PFSK-1 (cell line): ENCODE data around the gene KDM7A.

ENCODE experiments used
- POLR2AphosphoS5 ChIP-seq: IDR thresholded peaks from 2 replicates; pipeline ENCODE4 v1.6.1; 2012; ENCODE audit warnings: low read depth, mild to moderate bottlenecking, control low read depth, low read length, moderate library complexity
- TAF1 ChIP-seq: IDR thresholded peaks from 2 replicates; pipeline ENCODE4 v1.6.1; 2012; ENCODE audit warnings: low read length, control low read depth, borderline replicate concordance; ENCODE audit not compliant: insufficient read depth
- TF ChIP-seq, protein P1 (sequence below), 2 experiments: IDR thresholded peaks; 2 replicates each; pipeline versions ENCODE4 v1.6.1 to v1.8.0; 2011 to 2012; ENCODE audit warnings: low read depth in 2 of 2, low read length in 2 of 2, control low read depth in 1 of 2, inconsistent platforms in 1 of 2, mild to moderate bottlenecking in 1 of 2, moderate library complexity in 1 of 2; ENCODE audit not compliant: insufficient read depth in 1 of 2

DNA sequence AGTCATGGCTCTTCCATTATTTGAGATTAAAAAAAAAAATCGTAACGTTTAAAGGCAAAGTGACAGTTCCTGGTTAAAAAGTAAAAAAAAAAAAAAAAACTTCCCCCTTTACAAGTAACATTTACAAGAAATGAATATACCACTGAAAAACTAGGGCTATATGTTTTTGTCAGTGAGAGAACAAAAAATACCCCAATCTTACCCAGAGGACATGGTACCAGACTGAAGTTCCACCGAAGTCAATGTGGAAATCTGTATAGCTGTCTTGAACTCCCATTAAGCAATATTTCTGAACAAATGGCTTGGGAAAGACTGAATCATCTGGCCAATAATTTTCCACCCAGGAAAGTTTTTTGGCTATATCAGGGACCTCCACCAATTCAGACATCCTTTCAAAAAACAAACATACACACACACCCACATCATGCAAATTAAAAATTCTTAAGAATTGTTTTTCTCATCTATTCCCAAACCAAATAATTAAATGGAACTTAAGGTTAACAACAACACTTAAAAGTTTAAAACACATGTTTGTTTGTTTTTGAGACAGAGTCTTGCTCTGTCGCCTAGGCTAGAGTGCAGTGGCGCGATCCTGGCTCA lies 50.2 kb downstream of the KDM7A start:
- TF ChIP-seq, protein P1, sequence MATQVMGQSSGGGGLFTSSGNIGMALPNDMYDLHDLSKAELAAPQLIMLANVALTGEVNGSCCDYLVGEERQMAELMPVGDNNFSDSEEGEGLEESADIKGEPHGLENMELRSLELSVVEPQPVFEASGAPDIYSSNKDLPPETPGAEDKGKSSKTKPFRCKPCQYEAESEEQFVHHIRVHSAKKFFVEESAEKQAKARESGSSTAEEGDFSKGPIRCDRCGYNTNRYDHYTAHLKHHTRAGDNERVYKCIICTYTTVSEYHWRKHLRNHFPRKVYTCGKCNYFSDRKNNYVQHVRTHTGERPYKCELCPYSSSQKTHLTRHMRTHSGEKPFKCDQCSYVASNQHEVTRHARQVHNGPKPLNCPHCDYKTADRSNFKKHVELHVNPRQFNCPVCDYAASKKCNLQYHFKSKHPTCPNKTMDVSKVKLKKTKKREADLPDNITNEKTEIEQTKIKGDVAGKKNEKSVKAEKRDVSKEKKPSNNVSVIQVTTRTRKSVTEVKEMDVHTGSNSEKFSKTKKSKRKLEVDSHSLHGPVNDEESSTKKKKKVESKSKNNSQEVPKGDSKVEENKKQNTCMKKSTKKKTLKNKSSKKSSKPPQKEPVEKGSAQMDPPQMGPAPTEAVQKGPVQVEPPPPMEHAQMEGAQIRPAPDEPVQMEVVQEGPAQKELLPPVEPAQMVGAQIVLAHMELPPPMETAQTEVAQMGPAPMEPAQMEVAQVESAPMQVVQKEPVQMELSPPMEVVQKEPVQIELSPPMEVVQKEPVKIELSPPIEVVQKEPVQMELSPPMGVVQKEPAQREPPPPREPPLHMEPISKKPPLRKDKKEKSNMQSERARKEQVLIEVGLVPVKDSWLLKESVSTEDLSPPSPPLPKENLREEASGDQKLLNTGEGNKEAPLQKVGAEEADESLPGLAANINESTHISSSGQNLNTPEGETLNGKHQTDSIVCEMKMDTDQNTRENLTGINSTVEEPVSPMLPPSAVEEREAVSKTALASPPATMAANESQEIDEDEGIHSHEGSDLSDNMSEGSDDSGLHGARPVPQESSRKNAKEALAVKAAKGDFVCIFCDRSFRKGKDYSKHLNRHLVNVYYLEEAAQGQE (IDR thresholded peaks at IDR 0.05; ENCODE audit: insufficient read depth in 1 of 2, low read depth in 2 of 2, low read length in 2 of 2), result no peak
- TF ChIP-seq POLR2AphosphoS5 (no peak), TAF1 (no peak)
